GM19351 (cell line): Measurements from ENCODE around the gene DIRAS1.
"Not testable (repeated sequence)": the region's sequence is repeated elsewhere in the genome, so short reads cannot be mapped to it uniquely, and the experiment has no call there.

Source experiments
- ATAC-seq: cut with Tn5 transposase; IDR thresholded peaks from one replicate; pipeline ENCODE4 v1.9.1; 2021; ENCODE audit warnings: mild to moderate bottlenecking, moderate library complexity; ENCODE audit not compliant: unreplicated experiment

DIRAS1 gene

DNA sequence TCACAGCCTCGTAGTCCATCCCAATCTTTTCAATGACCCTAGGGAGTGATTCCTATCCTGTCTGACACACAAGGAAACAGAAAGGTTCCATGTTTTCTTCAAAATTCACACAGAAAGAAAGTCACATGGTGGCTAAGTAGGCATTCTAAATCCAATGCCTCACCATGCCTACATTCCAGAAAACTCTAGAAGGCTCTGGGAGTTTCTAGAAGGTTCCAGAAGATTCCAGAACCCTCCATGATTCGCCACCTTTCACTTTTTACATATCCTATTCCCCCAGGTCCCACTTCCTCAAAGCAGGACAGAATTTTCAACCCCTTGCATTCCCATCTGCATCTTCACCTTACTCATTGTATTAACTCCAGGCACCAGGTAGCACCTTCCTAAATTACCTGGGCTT, 41.7 kb downstream of the DIRAS1 start:
- no peak for ATAC-seq

GRCh38 chr19:2678948-2679347, 42.2 kb downstream of the DIRAS1 start:
- ATAC-seq, result not testable (repeated sequence)

DNA sequence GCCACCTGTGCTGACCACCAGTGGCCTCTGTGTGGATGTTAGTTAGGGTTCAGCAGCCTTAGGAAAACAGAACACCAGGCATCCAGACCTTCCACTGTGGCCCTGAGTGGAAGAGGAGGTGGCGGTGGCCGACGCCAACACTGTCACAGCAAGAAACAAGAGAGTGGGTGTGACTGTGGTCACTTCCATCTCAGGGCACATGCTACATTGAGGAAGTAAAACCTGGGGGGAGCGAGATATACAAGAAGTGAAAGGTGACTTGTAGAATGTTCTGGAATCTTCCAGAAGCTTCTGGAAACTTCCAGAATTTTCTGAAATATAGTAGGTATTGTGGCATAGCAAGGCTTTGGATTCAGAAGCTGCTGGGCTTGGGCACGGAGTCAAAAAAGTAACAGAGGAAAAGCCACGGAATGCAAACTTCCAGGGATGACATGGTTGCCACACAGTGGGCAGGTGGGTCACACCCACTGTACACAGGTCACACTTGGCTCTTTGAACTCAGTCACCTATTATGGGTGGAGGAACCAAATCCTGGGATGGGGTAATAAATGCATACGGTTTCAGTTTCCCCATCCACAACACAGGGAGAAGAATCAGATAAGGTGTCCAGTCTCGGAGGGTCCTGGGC, 43.0 kb downstream of the DIRAS1 start:
- peak; percentile 55 for ATAC-seq

DNA sequence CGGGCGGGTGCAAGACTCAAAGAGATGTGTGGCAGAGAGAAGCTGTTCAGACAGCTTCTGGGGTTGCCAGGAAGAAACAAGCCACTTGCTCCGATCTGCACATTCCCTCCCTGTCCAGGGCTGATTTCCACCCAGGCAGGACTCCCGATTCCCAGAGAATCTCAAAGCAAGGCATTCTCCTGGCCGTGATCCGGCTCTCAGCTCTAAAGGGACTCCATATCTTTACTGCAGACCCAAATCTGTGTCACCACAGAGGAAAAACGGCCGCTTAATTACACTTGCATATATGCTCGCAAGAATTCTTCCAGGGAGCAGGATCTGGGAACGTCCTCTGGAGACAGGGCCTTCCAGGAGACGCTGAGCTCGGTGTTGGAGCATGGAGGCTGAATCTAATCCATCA, 44.3 kb downstream of the DIRAS1 start:
- ATAC-seq, result no peak

DNA sequence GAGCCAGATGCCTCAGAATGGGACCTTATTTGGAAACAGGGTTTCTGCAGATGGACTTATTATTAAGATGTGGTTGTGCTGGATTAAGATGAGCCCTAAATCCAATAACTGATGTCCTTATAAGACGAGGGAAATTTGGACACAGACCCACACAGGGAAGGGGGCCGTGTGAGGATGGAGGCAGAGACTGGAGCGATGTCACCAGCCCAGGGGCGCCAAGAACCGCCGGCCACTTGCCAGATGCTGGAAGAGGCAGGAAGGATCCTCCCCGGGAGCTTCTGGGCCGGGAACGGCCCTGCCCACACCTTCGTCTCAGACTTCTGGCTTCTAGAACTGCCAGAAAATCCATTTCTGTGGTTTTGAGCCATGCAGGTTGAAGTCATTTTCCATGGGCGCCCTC, 45.3 kb downstream of the DIRAS1 start:
- ATAC-seq, result no peak

DNA sequence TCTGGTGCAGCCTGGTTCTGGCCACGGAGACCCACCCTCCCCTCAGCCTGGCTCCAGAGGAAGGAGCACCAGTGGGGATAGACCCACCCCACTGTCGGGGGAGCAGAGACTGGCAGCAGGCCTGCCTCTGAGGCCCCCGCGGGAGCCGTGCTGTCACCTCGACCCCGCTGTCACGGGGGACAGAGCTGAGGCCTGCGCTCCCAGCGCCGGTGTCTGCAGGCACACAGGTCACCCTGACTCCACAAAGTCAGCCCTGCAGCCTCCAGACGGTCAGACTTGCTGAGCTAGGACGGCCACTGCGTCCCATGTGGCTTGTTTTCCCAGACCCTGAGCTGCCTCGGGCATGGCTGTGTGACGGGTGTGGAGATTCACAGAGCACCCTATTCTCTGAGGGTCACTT, 51.0 kb downstream of the DIRAS1 start:
- ATAC-seq, result no peak

- no peak for ATAC-seq
Observed at GRCh38 chr19:2668175-2668763, 52.9 kb downstream of the DIRAS1 start.

DNA sequence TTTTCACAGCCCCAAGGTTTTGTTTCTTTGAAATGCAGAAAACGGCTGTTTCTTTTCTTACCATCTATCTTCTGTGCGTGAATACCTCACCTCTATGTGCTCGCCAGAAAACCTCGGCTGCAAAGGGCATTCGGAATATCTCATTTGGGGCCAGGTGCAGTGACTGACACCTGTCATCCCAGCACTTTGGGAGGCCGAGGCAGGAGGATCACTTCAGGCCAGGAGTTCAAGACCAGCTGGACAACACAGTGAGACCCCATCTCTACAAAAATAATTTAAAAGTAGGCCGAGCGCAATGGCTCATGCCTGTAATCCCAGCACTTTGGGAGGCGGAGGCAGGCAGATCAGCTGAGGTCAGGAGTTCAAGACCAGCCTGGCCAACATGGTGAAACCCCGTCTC, 53.8 kb downstream of the DIRAS1 start:
- not testable (repeated sequence) for ATAC-seq

- ATAC-seq, result no peak
Observed at GRCh38 chr19:2666344-2666994, 54.7 kb downstream of the DIRAS1 start.

- ATAC-seq, result no peak
Observed at GRCh38 chr19:2665103-2665502, 56.1 kb downstream of the DIRAS1 start.
